SH-SY5Y (cell line): ENCODE measurements around the gene CLIC6.

Source experiments
- GATA2 ChIP-seq: IDR thresholded peaks from 2 replicates; pipeline ENCODE4 v1.6.1; 2011; ENCODE audit warnings: mild to moderate bottlenecking, low read depth, low read length
- GATA3 ChIP-seq: IDR thresholded peaks from 2 replicates; pipeline ENCODE4 v1.6.1; 2011; ENCODE audit warnings: low read depth, mild to moderate bottlenecking, low read length, moderate library complexity

The CLIC6 gene

DNA sequence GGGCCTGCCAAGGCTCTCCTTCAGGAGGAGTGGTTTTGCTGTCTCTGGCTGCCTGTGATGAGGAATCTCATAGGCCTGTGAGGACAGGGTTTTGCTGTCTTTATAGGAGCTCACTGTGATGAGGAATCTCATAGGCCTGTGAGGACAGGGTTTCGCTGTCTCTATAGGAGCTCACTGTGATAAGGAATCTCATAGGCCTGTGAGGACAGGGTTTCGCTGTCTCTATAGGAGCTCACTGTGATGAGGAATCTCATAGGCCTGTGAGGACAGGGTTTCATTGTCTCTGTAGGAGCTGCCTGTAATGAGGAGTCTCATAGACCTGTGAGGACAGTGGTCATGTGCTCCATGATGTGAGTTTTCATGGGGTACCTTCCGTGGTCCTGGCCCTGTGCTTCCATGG, 29.0 kb downstream of the CLIC6 start:
- TF ChIP-seq GATA3 (no peak), GATA2 (no peak)

DNA sequence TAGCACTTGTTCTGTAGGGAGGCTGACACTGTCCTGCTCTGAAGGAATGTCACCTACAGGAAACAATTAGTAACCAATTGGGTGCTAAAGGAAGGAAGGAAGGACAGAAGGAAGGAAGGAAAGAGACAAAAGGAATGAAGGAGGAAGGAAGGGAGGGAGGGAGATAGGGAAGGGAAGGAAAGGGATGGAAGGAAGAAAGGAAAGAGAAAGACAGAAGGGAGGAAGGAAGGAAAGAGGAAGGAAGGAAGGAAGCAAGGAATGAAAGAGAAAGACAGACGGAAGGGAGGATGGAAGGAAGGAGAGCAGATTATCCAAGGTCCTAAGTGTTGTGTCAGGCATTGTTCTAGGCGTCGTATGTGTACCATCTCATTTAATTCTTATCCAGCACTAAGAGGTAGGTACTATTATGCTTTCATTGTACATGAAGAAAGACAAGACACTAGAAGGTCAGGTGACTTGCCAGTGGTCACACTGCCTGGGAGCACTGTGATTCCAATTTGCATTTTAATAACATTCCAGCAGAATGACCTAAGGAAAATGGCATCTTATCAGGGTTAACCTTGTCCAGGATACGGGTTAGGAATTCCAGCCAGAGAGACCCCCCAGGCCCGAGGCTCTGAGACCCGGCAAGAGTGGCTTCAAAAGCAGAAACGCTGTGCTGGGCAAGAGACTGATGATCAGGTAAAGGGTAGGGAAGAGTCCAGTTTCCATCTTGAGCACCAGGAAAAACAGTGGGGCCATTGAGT, 29.6 kb downstream of the CLIC6 start:
- TF ChIP-seq GATA2 (no peak), GATA3 (no peak)

DNA sequence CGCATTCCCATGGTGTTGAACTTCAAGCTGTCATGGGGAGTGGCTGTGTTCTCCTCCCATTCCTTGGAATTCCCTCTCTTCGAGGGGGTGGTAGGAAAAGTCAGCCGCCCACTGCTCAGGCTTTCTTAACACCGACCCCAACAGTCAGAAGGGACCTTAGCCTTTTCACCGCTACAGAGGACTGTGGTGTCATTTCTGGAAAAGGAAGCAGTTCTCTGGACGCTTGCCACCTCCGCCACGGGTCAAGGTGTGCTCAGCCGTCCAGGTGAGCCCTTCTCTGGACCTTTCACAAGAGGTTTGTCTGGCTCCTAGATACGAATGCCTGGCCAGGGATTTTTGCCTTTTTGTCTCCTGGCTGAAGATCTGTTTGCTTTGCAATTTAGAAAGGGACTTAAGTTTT, 31.8 kb downstream of the CLIC6 start:
- no peak for TF ChIP-seq GATA3
- TF ChIP-seq GATA2, result no peak

DNA sequence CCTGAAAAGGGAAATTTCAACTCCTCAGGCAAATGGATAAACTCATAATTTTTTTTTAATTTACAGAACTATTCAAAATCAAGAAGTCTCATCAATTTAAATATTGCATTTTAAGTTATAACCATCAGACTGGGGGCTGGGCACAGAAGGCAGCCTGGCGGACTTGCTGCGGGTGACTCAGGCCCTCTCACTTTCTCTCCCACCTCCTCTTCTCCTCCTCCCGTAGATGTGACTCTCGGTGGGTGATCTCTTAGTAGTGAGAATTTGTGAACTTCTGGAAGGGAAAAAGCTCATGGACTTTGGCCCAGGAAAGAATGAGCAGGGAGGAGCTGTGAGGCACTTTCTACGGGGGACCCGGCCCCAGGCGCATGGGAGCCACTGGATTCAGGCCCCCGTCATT, 32.9 kb downstream of the CLIC6 start:
- TF ChIP-seq GATA2 (no peak), GATA3 (no peak)

DNA sequence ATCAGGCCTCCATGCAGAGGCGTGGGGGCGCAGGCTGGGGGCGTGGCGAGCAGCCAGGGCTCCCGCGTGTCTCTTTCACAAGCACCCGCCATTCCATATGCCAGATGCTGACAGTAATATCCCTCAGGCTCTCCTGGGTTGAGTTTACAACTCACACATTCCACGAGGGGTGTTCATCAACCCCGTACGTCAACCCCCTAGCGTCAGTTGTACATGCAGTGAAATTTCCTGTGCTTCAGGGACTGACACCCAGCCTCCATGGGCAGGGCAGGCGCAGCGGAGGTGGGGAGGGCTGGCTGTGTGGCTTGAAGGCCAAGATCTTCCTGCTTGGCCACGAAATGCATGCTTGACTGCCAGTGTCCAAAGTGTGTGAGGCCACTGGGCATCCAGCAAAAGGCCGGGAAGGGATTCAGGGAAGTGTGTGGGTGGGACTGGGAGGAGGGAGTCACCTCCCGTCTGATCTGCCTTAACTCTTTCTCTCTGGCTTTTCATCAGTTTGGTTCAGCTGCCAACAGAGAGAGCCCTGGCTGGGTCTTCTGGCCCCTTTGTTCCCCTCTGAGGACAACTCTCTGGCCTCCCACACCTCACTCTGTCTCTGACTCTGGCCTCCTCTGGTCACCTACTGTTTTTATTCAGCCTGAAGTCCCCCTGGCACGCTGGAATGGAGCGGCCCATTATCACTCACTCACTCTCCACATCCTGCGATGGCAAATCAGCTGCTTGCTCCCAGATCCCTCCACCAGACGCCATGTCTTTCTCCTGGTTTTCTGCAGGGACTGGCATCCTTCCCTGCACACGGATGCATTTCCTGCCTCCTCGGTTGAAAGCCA, 33.8 kb downstream of the CLIC6 start:
- TF ChIP-seq GATA2 (no peak), GATA3 (no peak)

DNA sequence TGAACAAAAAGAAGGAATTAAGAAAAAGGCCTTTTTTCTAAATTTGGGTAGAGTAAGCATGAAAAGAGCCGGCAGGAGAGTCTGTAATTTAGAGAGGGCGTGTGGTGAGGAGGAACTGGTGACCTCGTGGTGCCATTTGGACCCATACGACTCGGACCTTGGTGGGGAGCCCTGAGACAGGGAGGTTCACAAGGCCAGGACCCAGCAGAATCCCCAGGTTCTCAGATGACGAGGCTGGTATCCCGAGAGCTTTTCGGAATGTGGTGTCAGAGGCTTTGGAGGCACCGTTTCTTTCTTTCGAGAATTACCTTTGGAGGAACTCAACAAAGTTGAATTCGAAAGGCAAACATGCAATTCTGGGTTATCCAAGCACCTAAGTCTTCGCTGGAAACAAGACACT, 34.8 kb downstream of the CLIC6 start:
- TF ChIP-seq GATA2 (no peak), GATA3 (no peak)

DNA sequence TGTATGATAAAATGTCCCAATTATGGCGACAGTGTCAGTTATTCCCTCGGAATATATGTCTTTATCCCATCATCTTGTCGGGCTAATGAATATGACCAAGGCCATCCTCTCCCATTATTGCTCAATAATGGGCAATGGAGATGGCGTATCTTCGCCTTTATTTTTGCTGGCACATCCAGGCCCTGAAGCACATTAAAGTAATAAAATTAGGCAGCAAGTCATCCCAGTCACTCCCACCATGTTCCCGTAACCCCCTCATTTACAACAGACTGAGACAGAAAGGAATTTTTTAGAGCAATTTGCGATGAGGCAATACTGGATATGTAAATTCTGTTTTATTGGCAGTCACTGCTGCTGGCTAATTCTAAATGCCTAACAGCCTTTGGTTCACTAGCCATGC, 35.3 kb downstream of the CLIC6 start:
- TF ChIP-seq GATA3 (peak; percentile 77), GATA2 (peak; percentile 90)

DNA sequence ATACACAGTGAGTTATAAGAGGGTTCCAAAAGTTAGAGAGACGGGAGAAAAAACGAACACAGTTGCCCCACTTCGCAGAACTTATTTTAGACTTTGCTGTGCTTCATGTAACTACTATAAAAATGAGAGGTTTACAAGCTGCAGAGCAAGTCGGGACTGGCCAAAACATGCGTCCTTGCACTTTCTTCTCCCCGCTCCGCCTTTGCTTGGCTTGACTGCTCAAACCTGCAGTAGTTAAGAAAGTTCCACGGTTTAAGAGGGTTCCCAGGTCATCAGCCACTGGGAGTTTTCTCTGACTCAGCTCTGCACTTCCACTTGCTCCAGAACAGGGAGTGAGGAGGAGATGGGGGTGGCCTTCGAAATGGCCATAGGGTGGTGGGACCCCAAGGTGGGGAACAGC, 36.2 kb downstream of the CLIC6 start:
- no peak for TF ChIP-seq GATA2
- TF ChIP-seq GATA3, result no peak

DNA sequence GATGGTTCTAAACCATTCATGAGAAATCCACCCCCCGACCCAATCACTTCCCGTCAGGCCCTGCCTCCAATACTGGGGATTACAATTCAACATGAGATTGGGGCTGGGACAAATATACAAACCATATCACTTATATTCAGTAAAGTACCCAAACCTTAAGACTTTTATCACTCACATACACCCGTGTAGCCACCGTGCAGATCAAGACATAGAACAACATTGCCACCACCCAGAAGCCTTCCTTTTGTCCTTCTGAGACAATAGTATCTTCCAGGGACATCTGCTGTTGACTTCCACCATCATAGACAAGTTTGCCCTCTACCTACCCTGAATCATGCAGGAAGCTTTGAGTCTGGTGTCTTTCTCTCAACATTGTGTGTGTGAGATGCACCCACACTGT, 37.5 kb downstream of the CLIC6 start:
- TF ChIP-seq GATA3 (no peak), GATA2 (no peak)

DNA sequence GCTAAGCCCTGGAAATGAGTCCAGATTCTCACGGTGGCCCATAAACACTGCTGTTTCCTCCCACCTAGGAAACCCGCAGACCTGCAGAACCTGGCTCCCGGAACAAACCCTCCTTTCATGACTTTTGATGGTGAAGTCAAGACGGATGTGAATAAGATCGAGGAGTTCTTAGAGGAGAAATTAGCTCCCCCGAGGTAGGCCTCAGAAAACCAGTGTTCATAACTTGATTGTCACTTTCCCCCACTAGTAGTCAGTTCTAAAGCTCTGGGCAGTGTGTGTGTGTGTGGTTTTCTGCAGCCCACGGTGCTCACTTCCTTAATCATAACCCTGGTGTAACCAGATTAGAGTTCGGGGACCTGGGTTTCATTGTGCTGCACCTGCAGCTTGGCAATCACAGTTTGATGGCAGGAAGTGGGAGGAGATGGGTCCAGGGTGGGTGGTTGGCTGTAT, 39.1 kb downstream of the CLIC6 start:
- no peak for TF ChIP-seq GATA2

DNA sequence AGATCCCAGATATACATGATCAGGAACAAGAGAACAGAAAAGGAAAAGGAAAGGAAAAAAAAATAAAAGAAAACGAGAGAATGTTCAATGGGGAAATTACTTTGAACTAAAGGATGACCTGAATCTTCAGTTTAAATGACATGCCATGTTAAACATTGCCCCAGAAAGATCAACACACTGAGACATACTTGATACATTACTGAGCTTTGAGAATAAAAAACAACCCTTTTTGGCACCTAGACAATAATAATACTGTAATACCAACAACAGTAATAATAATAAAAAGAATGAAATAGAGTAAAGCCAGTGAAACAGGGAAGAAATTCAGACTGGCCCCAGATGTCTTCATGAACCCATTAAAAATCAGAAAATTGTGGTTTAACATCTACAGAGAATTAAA, 44.8 kb downstream of the CLIC6 start:
- TF ChIP-seq GATA3, result no peak
- no peak for TF ChIP-seq GATA2

DNA sequence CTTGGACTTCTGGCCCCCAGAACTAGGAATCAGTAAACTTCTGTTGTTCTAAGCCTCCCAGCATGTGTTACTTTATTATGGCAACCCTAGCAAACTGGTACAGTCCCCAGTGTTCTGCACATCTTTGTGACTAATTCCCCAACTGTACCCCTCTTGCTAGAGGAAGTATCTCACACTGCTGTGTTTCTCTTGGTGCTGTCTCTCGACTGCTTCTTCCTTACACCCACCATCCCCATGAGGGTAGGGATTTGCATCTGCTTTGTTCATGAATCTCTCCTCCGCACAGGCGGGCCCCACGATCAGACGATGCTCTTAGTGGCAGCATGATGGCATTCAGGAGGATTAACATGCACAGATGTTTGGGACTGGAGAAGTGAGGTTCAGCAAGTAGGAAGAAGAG, 46.7 kb downstream of the CLIC6 start:
- no peak for TF ChIP-seq GATA3
- TF ChIP-seq GATA2, result no peak

DNA sequence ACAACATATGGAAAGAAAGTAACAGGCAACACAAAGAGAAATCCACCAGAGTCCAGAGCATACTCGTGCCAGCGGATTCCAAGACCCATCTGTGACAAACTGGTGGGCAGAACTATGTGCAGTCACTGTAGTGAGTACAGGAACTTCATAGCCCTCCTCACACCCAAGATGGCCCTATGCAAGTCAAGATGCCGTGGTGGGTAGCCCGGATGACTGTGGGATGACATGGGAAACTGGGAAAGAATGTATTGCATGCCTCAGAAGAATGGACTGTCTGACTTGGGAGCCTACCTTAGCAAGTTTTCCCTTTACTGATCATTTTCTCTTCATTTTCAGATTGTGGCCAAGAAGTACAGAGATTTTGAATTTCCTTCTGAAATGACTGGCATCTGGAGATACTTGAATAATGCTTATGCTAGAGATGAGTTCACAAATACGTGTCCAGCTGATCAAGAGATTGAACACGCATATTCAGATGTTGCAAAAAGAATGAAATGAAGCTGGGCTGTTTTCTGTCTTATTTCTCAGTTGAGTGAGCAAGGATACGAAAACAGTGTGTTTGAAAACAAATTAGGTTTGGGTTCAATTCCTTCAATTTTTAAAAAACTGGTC, 47.3 kb downstream of the CLIC6 start:
- TF ChIP-seq GATA2 (no peak), GATA3 (no peak)

DNA sequence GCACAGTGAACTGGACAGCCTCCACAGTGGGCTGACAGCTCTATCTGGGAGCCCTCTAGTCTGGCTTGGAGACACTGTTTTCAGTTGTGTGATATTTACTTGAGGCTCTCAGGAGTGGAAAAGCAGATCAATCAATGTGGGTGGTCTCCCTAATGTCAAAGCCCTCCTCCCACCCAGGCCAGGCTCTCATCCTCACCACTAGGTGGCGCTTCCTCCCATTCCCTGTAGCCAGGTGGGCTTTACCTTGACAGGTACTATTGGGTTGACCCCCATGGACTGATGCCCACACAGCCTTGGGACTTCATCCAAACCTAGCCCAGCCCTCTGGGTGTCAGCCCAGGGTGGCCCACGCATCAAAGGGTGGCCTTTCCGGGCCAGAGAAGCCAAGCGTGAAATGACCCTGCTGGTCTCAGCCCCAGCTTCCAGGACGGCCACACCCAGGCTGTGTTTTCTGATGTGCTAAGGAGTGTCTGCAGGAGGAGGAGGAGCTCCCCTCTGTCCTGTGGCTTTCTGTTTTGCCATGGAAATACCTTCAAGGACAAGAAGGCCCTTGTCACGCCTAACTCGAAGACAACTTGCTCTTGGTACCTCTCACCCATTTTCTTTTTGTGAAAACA, 54.0 kb downstream of the CLIC6 start:
- TF ChIP-seq GATA3, result no peak
- no peak for TF ChIP-seq GATA2

DNA sequence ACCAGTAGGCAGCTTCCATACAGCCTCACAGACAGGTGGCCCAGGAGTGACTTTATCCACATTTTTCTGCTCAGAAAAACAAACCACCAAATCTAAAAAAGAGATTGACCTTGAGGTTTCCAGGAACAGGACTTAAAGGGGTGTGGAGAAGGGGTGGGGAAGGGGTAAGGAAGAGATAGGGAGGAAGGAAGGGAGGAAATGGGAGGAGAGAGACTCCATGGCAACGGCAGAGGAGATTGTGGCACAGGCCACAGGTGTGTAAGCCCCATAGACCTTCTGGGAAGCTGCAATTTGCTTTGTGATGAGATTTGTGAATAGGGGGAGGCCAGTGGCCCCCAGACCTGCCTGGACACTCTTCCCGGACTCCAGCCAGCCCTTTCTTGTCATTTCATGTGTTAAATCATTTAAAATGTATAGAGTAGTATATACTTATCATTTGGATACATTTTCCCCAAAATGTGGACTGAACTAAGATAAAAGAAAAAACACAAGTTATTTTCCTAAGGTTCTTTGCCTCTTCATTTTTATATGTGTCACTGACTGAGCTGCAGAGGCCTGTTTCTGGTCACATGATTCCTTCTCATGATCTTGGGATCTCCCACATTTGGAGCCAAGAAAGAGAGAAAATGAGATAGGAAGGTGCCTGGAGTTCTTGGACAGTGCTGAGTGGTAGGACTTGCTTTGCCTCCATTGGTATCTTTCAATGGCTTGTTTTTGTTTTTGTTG, 55.5 kb downstream of the CLIC6 start:
- TF ChIP-seq GATA2 (no peak), GATA3 (no peak)
